ENCODE results near the gene NCCRP1.

Gene NCCRP1

DNA sequence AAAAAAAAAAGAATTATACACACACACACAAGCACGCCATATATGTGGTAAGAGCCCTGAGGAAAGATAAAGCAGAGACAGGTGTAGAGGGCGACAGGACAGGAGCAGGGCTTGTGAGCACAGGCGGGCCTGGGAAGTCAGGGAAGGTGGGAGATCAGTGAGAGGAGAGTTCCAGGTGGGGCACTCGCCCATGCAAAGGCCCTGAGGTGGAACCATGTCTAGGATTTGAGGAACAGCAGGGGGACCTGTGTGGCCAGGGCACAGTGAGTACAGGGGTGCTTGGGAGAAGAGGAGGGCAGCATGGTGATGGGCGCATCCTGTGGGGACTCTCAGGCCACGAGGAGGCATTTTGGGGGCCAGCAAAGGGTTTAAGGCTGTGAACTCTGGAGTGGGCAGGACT, 32.5 kb upstream of the NCCRP1 start:
- DNase-seq (ENCODE audit: low read depth), result no peak
- TF ChIP-seq, protein P1, sequence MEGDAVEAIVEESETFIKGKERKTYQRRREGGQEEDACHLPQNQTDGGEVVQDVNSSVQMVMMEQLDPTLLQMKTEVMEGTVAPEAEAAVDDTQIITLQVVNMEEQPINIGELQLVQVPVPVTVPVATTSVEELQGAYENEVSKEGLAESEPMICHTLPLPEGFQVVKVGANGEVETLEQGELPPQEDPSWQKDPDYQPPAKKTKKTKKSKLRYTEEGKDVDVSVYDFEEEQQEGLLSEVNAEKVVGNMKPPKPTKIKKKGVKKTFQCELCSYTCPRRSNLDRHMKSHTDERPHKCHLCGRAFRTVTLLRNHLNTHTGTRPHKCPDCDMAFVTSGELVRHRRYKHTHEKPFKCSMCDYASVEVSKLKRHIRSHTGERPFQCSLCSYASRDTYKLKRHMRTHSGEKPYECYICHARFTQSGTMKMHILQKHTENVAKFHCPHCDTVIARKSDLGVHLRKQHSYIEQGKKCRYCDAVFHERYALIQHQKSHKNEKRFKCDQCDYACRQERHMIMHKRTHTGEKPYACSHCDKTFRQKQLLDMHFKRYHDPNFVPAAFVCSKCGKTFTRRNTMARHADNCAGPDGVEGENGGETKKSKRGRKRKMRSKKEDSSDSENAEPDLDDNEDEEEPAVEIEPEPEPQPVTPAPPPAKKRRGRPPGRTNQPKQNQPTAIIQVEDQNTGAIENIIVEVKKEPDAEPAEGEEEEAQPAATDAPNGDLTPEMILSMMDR (IDR thresholded peaks at IDR 0.05; ENCODE audit: control insufficient read depth, insufficient read depth, low read depth, low read length, missing control alignments), result no peak
- no peak overlapping the region for H3K4me3 ChIP-seq (ENCODE audit: control insufficient read depth, low read depth, low read length)

DNA sequence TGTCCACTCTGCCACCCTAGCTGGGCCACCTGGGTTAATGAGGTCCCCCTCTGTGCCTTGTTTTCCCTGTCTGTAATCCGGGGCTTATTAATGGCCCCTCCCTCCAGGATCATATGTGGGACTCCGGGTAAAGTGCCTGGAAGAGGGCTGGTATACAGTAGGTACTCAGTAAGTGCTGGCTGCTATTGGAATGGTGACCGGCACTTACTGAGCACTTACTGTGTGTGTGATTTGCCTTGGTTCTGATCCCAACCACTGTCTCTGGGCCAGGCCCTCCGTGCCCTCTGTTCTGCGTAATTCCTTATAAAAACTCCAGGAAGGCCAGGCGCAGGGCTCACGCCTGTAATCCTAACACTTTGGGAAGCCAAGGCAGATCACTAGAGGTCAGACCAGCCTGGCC, 30.9 kb upstream of the NCCRP1 start:
- TF ChIP-seq, protein P1 (IDR thresholded peaks at IDR 0.05; ENCODE audit: control insufficient read depth, insufficient read depth, low read depth, low read length, missing control alignments), result no peak
- no peak for DNase-seq (ENCODE audit: low read depth)
- no peak overlapping the region for H3K4me3 ChIP-seq (ENCODE audit: control insufficient read depth, low read depth, low read length)

DNA sequence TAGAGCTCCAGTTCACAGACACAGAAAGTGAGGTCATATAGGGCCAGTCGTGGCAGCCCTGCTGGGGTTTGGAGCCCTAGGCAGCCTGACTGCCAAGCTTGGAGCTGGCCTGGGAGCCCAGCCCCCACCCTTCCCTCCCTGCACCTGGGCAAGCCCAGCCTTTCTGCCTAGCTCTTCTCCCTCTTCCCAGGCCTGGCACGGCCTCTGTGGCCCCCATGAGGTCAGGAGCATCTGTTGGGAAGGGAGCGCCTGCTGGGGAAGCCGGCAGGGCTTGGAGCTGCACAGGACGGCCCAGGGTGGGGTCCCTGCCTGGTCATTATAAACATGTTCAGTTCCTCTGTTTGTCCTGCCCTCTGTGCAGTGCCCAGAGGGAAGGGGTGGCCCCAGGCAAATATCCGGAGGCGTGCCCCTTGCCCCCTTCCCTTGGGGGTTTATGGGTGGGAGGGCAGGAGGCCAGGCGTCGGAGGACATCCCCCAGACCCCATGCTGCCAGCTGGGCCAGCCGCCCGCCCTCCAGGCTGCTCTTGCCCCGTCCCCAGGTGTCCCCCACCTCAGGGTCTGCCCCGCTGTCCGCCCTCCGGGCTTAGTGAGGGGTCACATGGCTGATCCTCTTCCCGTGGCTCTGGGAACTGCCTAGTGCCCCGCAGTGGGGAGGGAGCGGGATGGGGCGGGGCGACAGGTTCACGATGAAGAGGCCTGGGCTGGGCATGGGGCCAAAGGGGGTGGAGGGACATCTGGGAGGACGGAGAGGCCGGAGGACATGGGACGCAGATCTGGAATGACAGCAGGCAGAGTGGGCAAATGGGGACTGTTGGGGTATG, 30.0 kb upstream of the NCCRP1 start:
- no peak for DNase-seq (ENCODE audit: low read depth)
- TF ChIP-seq, protein P1 (IDR thresholded peaks at IDR 0.05; ENCODE audit: control insufficient read depth, insufficient read depth, low read depth, low read length, missing control alignments), result no peak
- H3K4me3 ChIP-seq (ENCODE audit: control insufficient read depth, low read depth, low read length), result no peak overlapping the region

DNA sequence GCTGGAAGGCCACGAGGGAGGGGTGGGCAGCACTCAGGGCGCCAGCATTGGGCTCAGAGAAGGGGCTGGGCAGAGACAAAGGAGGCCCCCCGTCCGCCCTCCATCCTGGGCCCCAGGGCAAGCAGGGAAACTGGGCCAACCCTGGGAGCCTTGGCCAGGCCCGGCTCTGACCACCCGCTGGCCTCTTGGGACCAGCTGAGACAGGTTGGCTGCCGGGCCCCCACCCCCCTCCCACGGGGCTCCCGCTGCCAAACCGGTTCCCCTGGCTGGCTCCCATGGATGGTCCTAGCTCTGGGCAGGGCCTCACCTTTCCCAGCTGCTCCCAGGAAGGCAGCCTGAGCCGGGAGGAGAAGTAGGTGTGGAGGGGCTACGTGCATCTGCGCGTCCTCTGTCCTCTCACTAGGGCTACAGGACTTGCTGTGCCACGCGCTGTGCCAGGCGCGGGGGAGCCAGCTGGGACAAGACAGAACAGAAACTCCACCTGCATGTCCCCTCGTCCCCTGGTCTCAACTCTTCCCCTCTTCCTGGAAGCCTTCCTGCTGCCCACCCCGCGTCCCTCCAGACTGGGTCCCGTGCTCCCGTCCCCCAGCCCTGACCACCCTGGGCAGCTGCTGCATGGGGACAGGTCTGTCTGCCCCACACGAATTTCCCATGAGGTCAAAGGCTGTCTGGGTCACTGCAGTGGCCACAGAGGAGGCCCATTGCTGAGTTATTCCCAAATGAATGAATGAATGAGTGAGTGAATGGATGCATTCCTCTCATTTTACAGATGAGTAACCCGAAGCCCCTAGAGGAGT, 29.1 kb upstream of the NCCRP1 start:
- no peak for DNase-seq (ENCODE audit: low read depth)
- no peak overlapping the region for H3K4me3 ChIP-seq (ENCODE audit: control insufficient read depth, low read depth, low read length)
- TF ChIP-seq, protein P1 (IDR thresholded peaks at IDR 0.05; ENCODE audit: control insufficient read depth, insufficient read depth, low read depth, low read length, missing control alignments), result no peak

DNA sequence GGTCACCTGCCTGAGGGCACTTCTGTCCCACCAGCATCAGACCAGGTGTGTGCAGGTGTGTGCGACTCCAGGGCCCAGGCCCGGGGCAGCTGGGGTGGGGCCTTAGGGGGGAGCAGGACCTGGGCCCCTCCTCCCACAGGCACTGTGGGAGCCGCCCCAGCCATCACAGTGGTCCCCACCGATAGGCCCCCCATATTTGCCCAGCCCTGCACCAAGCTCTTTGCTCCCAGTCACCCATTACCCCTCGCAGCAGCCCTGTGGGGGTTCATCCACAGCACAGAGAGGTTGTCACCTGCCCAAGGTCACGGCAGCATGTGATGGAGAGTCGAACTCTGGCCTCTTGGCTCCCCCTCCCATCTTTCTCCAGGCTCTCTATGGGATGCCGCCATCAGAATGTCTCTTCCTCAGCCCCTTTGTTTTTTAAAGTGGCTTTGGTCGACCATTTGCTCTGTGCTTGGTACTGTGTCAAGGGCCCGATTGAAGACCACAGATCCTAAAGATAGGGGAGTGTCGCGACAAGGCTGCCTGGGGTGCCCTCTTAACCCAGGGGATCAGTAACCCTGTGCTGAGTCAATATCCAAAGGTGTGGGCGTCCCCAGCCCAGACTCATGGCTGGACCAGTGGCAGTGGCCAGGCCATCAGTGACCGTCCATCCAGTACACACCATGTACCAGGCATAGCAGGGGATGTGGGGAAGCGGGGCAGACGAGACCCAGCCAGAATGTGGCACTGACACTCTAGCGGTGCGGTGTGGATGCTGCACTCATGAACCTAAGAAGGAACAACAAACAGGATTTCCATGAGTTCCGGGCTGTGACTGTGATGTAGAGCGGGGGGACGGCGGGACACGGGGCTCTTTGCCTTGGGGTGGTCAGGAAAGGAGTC, 28.3 kb upstream of the NCCRP1 start:
- no peak overlapping the region for H3K4me3 ChIP-seq (ENCODE audit: control insufficient read depth, low read depth, low read length)
- no peak for DNase-seq (ENCODE audit: low read depth)
- TF ChIP-seq, protein P1 (IDR thresholded peaks at IDR 0.05; ENCODE audit: control insufficient read depth, insufficient read depth, low read depth, low read length, missing control alignments), result no peak

DNA sequence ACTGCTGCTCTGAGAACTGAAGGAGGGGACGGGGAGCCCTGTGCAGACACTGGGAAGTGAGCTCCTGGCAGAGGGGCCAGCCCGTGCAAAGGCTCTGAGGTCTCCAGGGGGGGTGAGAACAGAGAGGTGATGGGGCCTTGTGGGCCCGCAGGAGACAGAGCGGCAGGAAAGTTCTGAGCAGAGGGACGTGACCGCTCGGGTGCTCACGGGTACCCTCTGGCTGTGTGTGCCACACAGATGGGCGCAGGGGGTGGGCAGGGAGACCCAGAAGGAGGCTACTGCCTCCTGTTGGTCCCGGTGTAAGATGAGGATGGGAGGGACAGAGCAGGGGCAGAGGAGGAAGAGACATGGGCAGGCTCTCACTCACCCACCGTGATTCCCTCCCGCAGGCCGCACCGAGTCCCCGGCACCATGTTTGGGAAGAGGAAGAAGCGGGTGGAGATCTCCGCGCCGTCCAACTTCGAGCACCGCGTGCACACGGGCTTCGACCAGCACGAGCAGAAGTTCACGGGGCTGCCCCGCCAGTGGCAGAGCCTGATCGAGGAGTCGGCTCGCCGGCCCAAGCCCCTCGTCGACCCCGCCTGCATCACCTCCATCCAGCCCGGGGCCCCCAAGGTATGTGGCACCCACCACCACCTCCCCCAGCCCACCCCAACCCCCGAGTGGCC, 27.5 kb upstream of the NCCRP1 start:
- DNase-seq (ENCODE audit: low read depth), result no peak
- TF ChIP-seq, protein P1 (IDR thresholded peaks at IDR 0.05; ENCODE audit: control insufficient read depth, insufficient read depth, low read depth, low read length, missing control alignments), result no peak

More for the DNA sequence above, 27.5 kb upstream of the NCCRP1 start:
- no peak overlapping the region for H3K4me3 ChIP-seq (ENCODE audit: control insufficient read depth, low read depth, low read length)

Data from AG09309 (cell line).